Activated gamma-delta T cell (primary cell): ENCODE data around the gene RANBP10.

ENCODE experiments used
- DNase-seq: peaks from one replicate; lab custom pipeline; 2025; lab: John Stamatoyannopoulos, UW

The RANBP10 gene

DNA sequence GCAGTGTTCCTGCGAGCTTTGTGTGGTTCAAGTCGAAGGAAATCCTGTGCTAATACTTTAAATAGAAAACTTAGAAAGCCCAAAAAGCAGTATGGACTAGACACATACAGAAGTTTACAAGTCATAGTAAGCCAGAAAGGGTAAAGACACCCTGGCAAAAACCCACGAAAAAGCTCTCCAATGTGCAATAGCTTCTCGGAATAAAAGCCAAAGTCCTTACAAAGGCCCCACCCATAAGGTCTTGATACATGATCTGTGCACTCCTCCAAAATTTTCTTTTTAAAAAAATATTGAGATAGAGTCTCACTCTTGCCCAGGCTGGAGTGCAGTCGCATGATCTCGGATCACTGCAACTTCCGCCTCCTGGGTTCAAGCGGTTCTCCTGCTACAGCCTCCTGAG lies 129.4 kb downstream of the RANBP10 start:
- DNase-seq = no peak

DNA sequence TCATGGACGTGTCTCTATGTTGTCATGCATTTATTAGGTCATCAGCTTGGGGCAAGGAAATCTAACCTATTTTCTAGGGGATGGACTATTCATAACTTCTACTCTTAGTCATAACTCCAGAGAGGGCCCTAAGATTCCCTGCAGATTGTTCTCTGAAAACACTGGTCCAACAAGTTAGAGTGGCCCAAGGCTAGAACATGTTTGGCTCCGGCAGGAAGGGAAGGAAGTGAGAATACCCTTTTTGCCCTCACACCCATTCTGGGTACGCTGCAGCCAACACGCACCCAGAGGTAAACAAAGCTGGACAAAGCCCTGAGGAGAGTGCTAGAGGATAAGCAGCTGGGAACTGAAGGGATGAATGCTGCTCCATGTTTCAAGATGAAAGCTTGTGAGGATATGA lies 129.8 kb downstream of the RANBP10 start:
- DNase-seq = no peak

DNA sequence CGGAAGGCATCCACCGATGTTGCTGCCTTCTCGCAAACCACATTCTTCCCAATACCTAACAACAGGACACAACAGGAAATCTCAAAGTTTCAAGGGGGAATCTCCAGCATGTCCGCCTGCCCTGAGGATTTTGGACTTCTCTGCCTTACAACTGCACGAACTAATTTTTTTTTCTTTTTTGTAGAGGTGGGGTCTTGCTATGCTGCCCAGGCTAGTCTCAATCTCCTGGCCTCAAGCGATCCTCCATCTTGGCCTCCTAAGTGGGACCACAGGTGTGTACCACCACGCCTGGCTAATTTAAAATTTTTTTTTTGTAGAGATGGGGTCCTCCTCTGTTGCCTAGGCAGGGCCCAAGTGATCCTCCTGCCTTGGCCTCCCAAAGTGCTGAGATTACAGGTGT lies 130.4 kb downstream of the RANBP10 start:
- DNase-seq = no peak

DNA sequence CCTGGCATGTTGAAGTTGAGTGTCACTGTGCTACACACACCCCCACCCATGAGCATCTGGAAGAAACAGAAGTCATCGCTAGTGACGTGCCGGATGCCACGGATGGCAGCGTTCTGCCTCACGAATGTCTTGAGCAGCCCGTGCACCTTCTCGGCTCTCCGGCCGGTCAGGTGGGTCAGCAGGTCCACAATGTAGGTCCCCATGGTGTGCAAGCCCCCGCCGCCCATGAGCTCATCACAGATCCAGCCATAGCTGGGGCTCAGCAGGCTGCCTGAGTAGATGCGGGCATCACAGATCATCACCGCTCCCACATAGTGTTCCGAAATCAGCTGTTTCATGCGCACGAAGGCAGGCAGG lies 130.8 kb downstream of the RANBP10 start:
- DNase-seq = no peak

DNA sequence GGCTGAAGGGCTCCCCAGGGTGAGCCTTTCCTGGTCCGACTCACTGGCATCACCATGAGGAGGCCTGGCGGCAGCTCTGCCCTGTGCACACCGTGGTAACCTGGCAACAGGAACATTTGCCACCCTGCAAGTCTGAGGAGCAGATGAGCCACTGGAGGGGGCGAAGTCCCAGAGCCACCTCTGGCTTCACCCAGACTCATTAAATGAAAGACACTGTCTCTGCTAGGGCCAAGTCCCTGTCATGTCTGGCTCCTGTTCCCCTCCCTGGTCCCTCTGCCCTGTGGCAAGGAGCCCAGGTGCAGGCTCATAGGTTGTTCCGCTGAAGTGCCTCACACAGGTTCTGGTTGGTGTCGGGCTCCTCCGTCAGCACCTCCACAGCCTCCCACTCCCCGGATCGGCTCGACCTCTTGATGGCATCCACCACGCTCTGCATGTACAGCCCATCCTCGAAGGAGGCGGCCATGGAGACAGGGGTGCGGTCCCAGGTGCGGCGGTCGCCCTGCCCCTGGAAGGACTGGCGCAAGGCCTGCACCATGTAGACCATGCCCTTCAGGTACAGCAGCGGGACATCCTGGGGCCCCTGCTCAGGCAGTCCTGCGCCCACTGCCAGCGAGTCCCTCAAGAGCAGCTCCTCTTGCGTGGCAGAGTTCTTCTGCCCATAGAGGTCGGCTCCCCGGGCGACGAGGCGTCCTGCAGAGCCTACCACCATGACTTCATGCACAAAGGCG lies 131.3 kb downstream of the RANBP10 start:
- no peak for DNase-seq

DNA sequence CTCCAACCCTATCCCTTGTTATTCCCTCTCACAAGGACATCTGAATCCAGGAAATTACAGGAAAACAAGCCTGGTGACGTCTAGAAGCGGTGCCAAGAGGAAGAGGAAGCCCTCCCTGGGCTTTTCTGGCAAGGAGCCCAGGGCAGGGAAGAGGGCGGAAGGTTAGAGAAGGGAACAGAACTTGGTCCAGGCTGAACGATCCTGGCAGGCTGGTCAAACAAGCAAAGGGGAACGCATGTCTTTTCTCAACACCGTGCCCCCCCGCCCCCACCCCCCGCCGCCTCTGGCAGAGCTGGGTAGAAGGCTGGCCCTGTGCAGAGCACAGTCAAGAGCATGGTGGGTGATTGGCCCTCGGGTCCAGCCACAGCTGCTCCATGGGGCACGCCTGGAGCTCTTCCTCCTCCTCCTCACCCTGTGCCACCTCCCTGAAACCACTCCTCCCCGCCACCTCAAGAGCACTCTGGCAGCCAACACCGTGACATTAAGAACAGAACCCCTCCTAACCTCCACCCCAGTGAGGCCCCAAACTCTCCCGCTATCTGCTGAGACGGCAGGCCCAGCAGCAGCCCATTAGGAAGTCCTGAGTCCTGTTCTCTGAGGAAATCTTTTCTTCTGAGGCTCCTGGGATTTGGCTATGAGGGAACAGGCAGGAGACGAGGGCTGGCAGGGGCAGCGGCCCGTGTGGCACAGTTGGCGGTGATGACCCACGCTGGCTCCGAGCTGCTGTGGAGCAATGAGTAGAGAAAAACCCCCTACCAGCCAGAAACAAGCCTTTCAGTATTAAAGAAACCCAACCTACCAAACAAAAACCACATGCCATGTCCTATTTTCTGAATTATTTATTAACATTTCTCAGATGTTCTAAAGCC lies 132.4 kb downstream of the RANBP10 start:
- DNase-seq = no peak
